Effector CD8-positive, alpha-beta T cell (primary cell): ENCODE measurements around the gene C14orf93.
A peak's percentile ranks its signal among the peaks of the same experiment; 100 is the strongest.

Experiments
- DNase-seq: peaks from one replicate; lab custom pipeline; 2025; lab: John Stamatoyannopoulos, UW

C14orf93 gene

GRCh38 chr14:22994762-22995275 lies 15.1 kb downstream of the C14orf93 start:
- peak; percentile 4 for DNase-seq

DNA sequence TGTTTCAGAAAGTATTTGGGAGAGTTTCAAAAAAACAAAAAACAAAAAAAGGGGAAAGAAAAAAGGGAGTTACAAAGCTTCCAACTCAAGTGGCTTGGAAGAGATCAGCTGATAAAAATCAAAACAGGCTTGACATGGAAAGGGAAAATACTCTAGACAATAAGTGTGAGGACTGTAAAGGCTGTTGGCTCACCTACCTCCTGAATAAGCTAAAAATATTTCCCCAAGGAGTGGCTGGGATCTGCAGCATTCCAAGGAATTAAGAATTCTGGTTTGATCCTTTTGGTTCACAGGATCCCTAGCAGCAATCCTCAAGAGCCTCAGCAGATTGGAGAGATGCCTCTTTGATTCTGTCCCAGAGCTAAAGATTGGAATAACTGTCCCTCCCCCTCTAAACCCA lies 16.4 kb downstream of the C14orf93 start:
- no peak for DNase-seq

DNA sequence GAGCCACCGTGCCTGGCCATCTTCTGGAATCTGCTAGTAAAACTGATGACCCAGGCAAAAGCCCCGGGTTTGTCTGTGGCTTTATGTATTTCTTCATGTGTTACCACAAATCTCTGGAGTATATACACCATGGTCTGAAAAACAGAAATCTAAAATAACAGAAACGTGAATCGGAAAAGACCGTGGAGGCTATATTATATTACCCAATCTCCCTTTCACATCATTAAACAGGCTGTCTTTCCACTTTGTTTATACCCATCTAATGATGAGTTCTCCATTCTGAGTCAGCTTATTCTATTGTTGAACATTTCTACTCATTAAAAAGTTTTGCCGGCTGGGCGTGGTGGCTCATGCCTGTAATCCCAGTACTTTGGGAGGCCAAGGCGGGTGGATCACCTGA lies 18.1 kb downstream of the C14orf93 start:
- DNase-seq: no peak

GRCh38 chr14:22987291-22987690 lies 22.7 kb downstream of the C14orf93 start:
- no peak for DNase-seq

DNA sequence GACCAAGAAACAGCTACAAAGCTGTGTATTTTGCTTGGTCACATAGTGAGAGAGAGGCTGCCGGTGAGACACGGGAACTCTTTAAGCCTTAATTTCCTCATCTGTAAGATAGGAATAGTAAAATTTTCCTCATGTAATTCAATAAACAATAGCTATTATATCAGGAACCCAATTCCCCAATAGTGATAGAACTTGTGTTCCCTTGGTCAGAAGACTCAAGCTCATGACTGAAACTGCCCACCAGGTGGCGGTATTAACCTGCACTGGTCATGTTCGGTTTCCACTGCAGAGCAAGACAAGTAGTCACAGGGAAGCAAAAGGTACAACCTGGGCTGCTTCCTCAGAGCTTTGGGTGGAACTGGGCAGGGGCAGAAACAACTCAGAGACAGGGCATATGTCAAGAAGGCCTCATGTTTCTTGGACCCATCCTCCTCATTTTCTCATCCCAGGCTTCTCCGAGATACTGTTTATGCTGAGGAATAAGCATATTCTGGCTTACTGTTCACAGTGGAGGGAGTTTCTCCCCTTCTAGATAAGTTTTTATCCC lies 23.4 kb downstream of the C14orf93 start:
- peak; percentile 78 for DNase-seq

DNA sequence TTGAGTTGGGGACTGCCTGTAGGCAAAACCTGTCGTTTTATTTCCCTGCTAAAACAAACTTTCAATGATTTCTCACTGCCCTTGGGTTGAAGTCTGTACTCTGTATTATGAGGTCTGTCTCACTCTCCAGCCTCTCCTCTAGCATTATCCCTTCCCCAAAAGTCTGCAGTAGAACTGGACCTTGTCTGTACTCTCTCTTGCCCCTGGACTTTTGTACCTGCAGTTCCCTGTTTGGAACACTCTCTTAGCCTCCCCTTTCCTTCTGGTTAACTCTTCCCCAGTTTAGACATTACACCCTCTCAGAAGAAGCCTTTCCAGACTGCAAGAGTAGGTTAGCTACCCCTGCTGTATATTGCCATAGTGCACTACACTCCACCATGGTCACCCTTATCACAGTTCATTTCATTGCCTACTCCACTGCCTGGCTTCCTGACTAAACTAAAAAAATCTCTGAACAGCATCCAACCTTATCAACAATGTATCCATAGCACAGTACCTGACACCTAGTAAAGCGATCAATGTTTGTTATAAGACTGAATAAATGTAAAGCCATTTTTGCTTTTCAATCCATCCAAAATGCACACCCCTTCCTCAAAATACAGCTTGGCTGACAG lies 23.9 kb downstream of the C14orf93 start:
- DNase-seq: no peak

- DNase-seq: no peak
These were observed 24.8 kb downstream of the C14orf93 start for GRCh38 chr14:22984959-22985658.

DNA sequence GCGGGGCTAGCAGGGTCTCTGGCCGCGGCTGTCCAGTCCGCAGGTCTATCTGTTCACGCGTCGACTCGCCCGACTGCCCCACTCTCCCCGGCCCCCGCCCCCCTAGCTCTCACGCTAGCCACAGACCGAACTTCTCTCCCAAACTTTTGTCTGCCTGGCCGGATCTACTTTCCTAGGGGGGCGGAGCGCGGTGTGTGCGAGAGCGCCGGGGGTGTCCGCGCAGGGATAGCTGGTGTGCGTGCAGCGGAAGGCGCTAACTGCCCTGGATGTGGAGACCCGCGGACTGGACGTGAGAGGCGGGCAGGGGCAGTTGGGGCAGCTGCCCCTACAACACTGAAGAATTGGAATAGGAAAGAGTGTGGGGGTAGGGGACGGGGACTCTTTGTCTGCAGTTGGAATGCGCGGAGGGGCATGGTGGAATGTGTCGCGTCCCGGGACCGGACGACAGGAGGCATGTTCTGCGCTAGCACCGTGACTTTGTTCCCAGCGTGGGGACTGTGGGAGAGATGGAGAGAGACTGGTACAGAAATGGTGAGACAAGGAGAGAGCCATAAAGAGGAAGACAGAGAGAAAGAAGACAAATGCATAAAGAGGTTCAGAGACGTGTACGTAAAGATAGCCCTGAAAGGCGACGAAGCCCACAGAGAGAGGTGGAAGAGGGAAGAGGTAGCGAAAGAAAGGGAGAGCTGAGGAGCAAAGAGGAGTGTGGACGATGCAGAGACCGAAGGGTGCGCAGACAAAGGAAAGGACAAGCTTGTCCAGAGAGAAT lies 27.3 kb downstream of the C14orf93 start, which contains the start of gene AJUBA:
Gene AJUBA, minus strand, starts transcription at position 75 of the 769 bp plus-strand sequence. CDS start 285 bp downstream, outside the sequence.
- peak; percentile 60 for DNase-seq

DNA sequence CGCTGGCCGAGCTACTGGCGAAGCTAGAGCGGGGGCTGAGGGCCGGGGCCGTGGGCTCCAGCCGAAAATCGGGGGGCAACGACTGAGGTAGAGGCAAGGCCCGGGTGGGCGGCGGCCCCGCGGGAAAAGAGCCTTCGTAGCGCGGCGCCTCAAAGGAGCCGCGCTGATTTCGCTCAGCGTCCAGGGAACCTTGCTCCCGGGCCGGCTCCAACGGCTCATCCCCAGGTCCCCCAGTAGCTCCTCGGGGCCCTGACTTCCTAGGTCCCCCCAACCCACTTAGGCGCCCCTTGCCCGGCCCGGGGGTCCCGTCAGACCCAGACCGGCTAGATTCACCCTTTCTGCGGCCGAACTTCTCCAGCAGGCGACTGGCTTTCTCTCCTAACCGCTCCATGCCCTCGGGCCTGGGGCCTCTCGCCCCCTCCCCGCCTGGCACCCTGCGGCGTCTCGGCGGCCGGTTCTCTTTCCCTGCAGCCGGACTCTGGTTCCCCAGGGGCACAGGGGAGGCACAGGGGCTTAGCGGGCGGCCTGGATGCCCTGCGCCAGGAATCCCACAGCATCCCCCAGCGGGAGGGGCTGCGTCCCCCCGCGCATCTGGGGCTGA lies 28.0 kb downstream of the C14orf93 start:
- DNase-seq: no peak

DNA sequence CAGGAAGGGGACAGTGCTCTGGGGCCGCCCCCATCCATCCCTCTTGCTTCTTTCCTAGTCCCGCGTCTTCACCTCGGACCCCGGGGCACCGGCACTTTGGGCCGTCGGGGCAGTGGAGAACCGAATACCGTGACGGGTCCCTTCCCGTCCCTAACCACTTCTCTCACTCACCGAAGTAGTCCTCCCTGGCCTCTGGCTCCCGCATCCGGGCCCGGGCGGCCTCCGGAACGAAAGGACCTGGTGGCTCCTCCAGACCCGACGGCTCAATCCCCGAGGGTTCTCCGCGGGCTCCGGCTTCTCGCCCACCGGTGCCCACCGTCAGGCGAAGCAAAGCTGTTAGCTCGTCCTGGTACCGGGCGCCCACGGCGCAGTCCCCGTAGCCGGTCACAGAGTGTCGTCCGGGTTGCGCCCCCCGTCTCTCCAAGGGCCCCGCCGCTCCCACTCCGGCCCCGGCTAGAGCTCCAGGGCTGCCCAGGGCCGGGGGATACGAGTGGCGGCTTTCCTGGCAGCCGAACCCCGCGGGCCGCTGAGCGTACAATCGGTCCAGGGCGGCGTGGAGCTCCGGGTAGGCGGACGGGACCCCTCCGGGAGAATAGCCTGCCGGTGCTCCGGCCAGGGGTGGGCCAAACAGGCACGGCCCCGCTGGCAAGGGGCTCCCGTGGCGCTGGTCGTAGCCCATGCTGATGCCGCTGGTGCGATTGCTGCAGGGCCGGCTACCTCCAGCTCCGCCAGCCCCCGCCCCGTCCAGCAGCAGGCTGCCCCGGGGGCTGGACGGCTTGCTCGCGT lies 28.7 kb downstream of the C14orf93 start:
- peak; percentile 5 for DNase-seq

DNA sequence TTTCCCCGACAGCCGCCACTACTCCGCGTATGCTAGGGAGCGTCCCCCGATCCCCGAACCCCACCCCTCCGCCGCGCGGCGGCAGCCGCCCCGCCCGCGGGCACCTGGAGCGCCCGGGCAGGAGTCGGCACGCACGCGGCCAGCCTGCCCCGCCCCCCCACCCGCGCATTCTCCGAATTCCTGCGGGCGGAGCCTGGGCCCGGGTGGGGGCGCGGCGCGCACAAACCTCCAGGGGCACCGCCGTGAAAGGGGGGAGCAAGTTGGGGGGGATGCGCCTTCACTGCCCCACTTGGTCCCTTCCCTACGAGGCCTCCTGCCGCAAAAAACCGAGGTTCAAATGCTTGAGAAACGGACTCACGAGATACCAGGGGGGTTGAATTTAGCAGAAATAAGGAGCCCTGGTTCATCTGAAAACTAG lies 29.3 kb downstream of the C14orf93 start:
- DNase-seq: peak; percentile 35

DNA sequence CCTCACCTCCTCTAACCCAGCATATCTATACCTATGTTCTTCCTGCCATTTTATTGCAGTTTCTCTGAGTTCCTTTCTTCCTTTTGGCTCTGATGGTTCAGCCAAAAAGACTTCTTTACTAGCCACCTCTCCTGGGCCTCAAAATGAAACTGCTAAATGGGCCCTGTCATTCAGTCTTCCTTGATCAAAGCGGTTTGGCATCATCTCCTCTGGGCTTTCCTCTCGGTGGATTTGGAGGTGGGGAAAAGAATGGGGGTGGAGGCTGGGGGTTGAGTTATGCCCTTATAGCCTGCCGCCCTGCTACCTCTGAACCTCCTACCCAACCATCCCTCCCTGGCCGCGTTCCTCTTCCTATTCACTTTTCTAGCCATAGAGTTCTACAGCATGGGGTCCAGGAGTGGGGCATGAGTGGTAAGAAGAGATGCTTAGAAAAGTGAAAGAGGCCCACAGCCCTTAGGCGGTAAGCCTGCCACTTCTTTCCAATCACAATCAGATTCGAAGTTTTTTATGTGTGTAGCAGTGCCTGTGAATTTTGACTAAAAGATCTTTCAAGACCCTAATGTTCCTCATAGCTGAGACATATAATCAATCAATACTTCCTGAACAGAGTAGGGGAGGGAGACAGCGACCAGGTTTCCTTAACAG lies 30.1 kb downstream of the C14orf93 start:
- no peak for DNase-seq

GRCh38 chr14:22978981-22979671 lies 30.8 kb downstream of the C14orf93 start:
- no peak for DNase-seq

DNA sequence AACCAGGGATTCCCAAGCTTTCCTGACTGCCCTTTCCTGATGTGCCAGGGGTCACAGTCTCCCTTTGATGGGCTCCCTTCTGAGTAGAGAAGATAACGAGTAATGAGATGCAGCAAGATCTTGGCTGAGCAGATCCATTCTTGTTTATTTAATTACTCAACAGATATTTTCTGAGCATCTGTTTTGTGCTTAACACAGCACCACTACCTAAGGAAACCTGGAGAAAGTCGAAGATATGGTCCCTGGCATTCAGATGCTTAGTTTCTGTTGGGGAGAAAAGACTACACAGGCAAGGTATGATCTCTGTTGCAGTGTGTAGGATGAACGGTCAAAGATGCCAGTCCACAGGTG lies 31.5 kb downstream of the C14orf93 start:
- DNase-seq: no peak

- no peak for DNase-seq
These were observed 32.1 kb downstream of the C14orf93 start for GRCh38 chr14:22977684-22978486.

GRCh38 chr14:22977434-22977683 lies 32.6 kb downstream of the C14orf93 start:
- no peak for DNase-seq

- no peak for DNase-seq
These were observed 33.1 kb downstream of the C14orf93 start for GRCh38 chr14:22976620-22977433.

GRCh38 chr14:22974530-22975313 lies 35.2 kb downstream of the C14orf93 start:
- no peak for DNase-seq
